GM12874 (cell line): ENCODE results near the gene ACOT11.

ENCODE experiments used
- CTCF ChIP-seq: IDR thresholded peaks from 2 replicates; pipeline ENCODE4 v1.5.1; 2011; ENCODE audit warnings: low read depth, mild to moderate bottlenecking, control low read depth, low read length, moderate library complexity; ENCODE audit not compliant: insufficient read depth

Gene ACOT11

GRCh38 chr1:54547601-54548388 is at the start of gene ACOT11:
TSS of gene ACOT11 (plus strand) at chr1:54548228. CDS start at chr1:54548310, 82 bp downstream.
- TF ChIP-seq CTCF = peak; percentile 1; the same call in 1 of the 2 replicates

DNA sequence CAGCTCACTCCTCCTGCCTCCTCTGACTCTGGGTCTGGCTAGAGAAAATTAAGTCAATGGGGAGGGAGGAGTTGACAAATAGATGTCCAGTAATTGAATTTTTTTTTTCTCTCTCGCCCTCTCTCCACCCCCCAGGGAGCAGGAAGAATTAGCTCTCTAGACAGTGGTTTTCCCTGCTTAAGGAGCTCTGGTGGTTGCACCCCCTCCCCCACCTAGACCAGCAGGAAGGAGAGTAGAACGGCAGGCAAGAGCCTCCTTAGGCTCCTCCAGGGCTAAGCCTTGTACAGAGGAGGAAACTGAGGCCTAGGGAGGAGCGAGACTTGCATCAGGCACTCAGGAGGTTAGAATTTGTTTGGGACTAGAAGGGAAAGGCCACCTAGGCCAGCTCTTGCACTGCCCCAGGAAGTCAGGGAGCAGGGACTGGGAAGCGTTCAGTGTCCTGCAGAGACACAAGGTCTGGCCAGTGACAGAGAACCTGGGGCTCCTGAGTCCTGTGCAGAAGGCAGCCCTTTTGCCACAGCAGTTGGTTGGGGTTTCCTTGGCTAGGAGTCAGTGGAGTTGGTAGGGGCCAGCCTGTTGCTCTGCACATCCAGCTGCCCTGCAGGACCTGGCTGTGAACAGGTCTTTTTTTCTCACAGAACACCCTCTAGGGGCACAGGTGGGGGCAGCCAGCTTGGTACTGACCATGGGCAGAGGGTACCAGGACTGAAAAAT is 49.5 kb upstream of the ACOT11 start:
- TF ChIP-seq CTCF = no peak

- no peak for TF ChIP-seq CTCF
These were observed 49.0 kb upstream of the ACOT11 start for GRCh38 chr1:54499097-54499359.

- TF ChIP-seq CTCF = no peak
These were observed 48.5 kb upstream of the ACOT11 start for GRCh38 chr1:54499360-54500106.

GRCh38 chr1:54500107-54500431 is 48.0 kb upstream of the ACOT11 start:
- no peak for TF ChIP-seq CTCF

DNA sequence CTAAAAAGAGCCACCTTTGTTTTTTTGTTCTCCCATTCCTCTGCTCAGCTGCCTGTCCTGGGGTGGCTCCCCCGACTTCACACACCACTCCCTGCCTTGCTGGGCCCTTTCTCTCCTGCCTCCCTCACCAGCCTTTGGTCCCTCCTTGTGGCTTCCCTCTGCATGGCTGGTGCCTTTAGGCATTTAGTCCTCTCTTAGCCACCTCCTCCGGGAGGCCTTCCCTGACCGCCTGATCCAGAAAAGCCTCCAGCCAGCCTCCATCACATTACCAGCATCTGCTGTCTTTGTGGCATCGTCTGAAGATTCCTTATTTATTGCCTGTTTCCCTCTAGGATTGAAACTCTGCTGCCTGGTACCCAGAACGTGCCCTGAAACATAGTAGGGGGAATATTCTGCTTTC is 46.2 kb upstream of the ACOT11 start:
- TF ChIP-seq CTCF = no peak

GRCh38 chr1:54502342-54502741 is 45.7 kb upstream of the ACOT11 start:
- TF ChIP-seq CTCF = no peak
